HG02970 (cell line): ENCODE results near the gene ABHD1.
"Not testable (repeated sequence)": the region's sequence is repeated elsewhere in the genome, so short reads cannot be mapped to it uniquely, and the experiment has no call there.

Source experiments
- ATAC-seq: cut with Tn5 transposase; IDR thresholded peaks from one replicate; pipeline ENCODE4 v1.9.1; 2021; ENCODE audit warnings: mild to moderate bottlenecking, moderate library complexity, moderate number of reproducible peaks; ENCODE audit not compliant: unreplicated experiment, low FRiP score

ABHD1 gene

DNA sequence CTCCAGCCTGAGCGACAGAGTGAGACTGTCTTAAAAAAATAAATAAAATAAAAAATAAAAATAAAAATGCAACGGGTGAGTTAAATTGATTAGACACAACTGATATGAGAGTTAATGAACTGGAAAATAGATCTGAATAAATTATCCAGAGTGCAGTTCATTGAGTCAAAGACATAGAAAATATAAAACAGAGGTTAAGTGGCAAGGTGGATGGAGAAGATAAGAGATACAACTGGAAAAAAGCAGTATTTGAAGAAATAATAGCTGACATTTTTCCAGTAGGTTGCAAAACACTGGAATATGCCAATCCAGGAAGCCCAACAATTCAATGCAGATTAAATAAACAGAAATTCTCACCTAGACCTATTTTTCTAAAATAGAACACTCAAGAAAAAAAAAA, 15.4 kb upstream of the ABHD1 start:
- ATAC-seq, result no peak

DNA sequence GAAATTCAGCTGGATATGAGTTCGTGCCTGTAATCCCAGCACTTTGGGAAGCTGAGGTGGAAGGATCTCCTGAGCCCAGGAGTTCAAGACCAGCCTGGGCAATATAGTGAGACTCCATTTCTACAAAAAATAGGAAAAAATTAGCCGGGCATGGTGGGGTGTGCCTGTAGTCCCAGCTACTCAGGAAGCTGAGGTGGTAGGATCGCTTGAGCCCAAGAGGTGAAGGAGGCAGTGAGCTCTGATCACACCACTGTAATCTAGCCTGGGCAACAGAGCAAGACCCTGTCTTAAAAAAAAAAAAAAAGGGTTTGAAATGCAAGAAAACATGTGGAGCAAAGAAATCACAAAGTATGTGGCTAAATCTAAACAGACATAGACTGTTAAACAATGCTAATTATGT, 14.5 kb upstream of the ABHD1 start:
- ATAC-seq, result no peak

DNA sequence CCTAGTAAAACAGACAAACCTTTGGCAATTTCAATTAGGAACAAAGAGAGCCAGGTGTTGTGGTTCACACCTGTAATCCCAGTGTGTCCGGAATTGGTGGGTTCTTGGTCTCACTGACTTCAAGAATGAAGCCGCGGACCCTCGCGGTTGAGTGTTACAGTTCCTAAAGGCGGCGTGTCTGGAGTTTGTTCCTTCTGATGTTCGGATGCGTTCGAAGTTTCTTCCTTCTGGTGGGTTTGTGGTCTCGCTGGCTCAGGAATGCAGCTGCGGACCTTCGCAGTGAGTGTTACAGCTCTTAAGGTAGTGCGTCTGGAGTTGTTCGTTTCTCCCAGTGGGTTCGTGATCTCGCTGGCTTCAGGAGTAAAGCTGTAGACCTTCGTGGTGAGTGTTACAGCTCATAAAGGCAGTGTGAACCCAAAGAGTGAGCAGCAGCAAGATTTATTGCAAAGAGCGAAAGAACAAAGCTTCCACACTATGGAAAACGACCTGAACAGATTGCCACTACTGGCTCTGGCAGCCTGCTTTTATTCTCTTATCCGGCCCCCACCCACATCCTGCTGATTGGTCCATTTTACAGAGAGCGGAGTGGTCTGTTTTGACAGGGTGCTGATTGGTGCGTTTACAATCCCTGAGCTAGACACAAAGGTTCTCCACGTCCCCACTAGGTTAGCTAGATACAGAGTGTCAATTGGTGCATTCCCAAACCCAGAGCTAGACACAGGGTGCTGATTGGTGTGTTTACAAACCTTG, 12.8 kb upstream of the ABHD1 start:
- ATAC-seq, result not testable (repeated sequence)

- not testable (repeated sequence) for ATAC-seq
These were observed 12.1 kb upstream of the ABHD1 start for GRCh38 chr2:27111392-27112078.

DNA sequence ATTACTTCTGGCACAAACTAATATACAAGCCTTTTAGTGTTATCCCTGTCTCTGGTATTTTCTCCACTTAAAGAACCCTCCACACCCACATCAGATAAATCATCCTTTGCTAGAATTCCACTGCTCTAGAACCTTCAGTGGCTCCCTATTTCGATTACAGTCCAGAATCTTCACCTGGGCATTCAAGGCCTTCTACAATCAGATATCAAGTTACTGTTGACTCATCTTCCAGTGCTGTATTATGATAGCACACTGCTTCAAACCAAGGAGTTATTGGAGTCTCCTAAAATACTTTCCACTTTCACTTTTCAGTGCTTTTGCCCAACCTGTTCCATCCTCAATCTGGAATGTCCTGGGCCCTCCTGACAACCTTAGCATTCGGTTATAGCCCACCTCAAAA, 8.1 kb upstream of the ABHD1 start:
- ATAC-seq, result no peak

GRCh38 chr2:27117995-27118524, 5.6 kb upstream of the ABHD1 start:
- no peak for ATAC-seq

DNA sequence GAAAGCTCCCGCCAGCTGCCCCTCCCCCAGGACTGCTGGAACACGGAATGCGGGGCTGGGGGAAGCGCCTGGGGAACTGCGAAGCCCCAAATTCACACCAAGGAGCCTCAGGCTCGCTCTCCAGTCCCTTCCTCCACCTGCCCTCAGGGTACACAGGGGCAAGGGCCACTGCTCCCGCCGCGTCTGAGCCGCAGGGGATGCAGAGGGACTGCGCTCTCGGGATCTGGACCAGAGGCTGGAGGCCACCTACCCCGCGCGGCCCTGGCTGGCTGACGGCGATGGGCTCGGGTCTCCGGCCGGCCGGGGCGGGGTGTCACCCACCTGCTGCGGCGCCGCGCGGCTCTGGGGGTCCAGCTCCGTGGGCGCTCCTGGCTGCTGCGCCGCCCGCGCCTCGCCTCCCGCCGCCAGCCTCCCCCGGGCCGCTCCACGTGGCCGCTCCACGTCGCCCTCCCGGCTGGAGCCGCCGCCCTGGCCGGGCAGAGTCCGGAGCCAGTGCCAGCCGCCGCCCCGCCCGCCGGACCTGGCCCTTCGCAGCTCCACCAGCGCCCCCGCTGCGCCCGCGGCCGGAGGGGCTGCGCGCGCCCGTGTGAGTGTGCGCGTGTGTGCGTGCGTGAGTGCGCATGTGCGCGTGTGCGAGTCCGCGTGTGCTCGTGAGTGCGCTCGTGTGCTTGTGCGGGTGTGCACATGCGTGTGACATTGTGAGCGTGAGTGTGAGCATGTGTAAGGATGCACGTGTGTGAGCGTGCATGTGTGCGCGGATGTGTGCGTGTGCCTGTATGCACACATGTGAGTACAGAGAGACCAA, 4.9 kb upstream of the ABHD1 start, which contains the start of gene CGREF1:
CGREF1 (minus strand) TSS at position 604 of the 805 bp plus-strand sequence. CDS start 14,762 bp downstream, outside the sequence.
- ATAC-seq, result no peak

- not testable (repeated sequence) for ATAC-seq
These were observed 4.3 kb upstream of the ABHD1 start for GRCh38 chr2:27119330-27119670.

DNA sequence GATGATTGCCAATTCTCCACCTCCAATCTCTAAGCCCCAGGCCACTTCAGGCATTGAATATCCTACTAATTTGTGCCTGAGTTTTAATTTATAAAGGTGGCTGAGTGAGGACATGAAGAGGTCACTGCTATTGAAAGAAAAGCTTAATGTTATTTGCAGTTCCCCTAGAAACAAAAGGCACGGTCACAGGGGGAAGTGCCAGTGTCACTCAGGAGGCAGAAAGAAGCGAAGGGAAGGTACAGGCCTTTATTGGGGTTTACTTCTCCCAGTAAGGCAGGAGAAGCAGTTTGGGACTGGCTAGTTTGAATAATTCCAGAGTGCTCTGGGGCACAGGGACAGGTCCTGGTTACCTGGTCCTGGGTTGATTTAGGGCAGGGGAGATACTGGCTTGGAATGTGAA, 1.7 kb upstream of the ABHD1 start:
- ATAC-seq, result no peak

DNA sequence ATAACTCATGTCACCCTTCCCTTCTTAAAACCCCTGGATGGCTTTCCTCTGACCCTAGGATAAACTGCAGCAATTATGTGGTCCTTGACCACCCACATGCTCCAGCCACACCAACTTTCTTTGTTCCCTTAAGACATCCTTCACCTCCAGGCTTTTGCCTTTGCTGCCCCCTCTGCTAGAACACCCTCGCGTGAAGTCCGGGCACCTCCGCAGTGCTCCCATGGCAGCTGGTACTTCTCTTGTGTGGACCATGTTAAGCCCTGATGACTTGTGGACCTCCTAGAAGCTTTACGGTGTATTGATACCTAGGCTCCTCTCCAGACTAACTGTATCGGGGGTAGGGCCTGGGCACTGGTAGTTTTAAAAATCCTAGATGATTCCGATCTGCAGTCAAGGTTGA, 824 bp upstream of the ABHD1 start:
- ATAC-seq, result no peak

DNA sequence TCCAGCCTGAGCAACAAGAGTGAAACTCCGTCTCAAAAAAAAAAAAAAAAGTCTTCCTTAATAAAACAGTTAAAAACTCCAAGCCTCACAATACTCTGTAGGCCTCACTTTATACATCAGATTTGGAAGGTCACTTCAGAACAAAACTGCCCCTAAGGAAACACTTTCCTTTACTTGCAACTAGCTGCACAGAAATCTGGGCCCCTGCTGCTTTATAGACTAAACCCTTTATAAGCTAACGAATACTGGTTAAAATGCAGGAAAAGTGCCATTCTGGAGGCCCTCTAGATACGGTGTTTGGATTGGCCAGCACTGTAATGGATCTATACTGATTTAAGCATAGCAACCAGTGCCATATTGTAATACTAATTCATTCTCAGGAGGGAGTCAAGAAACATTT, 1.5 kb downstream of the ABHD1 start:
- no peak for ATAC-seq

- ATAC-seq, result no peak
These were observed 2.7 kb downstream of the ABHD1 start for GRCh38 chr2:27126252-27126710.

DNA sequence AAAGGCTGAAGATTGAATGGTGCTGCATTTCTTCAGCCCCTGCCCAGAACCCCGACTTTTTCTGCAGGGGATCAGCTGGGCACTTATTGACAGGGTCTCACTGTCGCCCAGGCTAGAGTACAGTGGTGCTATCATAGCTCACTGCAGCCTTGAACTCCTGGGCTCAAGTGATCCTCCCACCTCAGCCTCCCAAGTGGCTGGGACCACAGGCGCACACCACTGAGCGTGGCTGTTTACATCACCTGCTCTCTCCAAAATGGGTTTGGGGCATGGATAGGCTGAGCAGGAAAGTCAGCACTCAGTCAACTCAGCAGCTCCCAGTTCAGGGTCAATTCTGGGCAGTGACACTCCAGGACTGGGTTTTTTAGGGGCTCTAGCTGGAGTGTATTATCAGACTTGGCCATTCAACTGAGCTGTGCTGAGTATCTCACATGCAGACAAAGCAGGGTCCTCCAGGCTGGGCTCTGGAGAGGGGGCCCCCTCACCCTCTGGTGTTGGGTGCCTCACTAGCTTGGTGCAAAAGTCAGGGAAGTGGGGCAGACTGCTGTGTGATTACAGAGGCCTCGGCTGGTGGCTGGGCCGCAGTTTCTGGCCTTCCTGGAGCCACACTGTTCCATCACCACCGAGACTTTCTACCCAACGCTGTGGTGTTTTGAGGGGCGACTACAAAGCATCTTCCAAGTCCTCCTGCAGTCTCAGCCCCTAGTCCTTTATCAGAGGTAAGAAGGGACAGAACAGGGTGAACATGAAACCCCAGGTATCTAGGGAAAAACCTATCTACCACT, 4.5 kb downstream of the ABHD1 start:
- no peak for ATAC-seq

DNA sequence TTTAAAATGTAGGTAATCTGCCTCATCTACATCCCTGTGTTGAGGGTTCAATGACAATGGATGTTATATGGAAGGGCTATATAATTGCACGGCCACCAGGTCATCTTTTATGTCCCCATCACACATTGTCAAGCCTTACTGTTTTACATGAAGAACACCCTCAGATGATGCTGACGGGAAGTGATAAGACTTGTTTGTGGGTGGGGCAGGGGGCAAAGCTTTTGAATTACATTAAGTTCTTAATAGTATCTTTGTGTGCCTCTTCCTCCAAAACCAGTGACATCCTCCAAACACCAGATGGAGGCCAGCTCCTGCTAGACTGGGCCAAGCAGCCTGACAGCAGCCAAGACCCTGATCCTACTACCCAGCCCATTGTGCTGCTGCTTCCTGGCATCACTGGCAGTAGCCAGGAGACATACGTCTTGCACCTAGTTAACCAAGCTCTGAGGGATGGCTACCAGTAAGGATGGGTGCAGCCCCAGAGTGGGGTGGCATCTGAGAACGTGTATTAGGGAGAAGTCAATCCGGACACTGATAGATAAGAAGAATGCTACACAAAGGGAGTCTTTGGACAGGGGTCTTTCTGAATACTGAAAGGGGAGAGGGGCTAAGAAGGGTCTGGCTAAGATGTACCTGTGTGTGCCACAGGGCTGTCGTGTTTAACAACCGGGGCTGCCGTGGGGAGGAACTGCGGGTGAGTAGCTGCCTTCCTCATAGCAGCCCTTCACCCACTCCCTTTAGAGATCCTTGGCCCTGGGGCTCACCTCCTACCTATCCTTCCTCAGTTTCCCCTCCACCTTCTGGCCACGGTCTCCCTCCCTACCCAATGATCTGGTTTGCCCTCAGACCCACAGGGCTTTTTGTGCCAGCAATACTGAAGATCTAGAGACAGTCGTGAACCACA, 5.3 kb downstream of the ABHD1 start:
- ATAC-seq, result no peak

- no peak for ATAC-seq
These were observed 6.8 kb downstream of the ABHD1 start for GRCh38 chr2:27130396-27130795.

- no peak for ATAC-seq
These were observed 7.8 kb downstream of the ABHD1 start for GRCh38 chr2:27131429-27131828.

DNA sequence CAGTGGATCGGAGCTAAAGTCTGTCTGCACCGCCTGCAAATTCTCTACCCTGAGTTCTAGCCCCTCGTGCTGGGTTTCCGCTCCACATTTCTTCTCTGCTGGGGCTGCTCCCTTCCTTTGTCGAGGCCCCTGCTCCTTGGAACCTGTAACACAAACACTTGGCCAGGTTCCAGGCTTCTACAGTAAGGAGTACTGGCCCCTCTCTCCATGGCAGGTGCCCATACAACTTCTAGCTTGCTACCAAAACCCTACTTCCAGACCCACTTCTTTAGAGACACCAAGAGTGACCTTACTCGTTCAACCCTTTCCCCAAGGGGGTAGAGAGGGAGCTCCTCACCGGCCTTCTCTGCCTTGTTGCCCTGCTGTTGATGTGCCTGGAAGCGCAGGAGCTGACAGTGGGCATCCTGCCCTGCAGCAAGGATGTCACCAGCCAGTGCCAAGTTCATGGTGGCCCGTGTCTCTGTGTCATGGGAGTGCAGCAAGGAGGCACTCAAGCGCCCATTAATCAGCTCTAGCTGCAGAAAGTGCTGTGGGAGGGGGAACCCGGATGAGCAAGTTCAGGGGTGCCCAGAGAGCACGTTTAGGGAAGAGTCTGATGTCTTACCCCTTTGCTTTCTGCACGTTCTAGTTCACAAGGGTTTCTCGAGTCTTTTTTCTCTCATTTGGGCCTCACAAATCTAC, 9.7 kb downstream of the ABHD1 start:
- no peak for ATAC-seq

GRCh38 chr2:27133905-27134780, 10.5 kb downstream of the ABHD1 start, which contains the start of gene PREB:
Gene PREB (minus strand): TSS chr2:27134636. CDS start chr2:27134421, 215 bp downstream.
- peak; percentile 88 for ATAC-seq
